Thyroid gland (tissue), 4 donors: ENCODE measurements around the gene GRIK4. TPM values are rescaled to one million over a fixed set of nuclear protein-coding genes. Genes with fewer than 3 reads are reported as not detected.

ENCODE experiments used
- DNase-seq, 2 donors: peaks; one replicate each; pipeline ENCODE4 v3.0.0-alpha.2; 2019
- H3K27ac ChIP-seq, 3 donors: fragments of 200-600 bp; sonication (generic); 1 replicate in 2 of 3; 2 replicates in 1 of 3; pipeline ENCODE4 v1.5.1; 2016 to 2019; ENCODE audit warnings: mild to moderate bottlenecking in 1 of 3, moderate library complexity in 1 of 3
- H3K27me3 ChIP-seq: fragments of 200-600 bp; sonication (generic); one replicate; pipeline ENCODE4 v1.5.1; 2019
- H3K36me3 ChIP-seq, 2 donors: fragments of 200-600 bp; sonication (generic); one replicate each; pipeline ENCODE4 v1.5.1; 2016 to 2019
- H3K4me1 ChIP-seq, 2 donors: fragments of 200-600 bp; sonication (generic); one replicate each; pipeline ENCODE4 v1.5.1; 2017 to 2019
- H3K4me3 ChIP-seq, 3 donors: fragments of 200-600 bp; sonication (generic); replicated peaks in 1 of 3; 1 replicate in 2 of 3; 2 replicates in 1 of 3; pipeline ENCODE4 v1.5.1; 2016; ENCODE audit warnings: mild to moderate bottlenecking in 1 of 3
- H3K9me3 ChIP-seq: fragments of 200-600 bp; sonication (generic); one replicate; pipeline ENCODE4 v1.5.1; 2017
- CTCF ChIP-seq, 6 experiments: fragments of 200-600 bp in 3 of 6; fragments of 450-650 bp in 3 of 6; sonication (generic) in 3 of 6; IDR thresholded peaks; one replicate each; pipeline ENCODE4 v1.5.1; 2016 to 2019; ENCODE audit warnings: antibody characterized with exemption in 6 of 6, mild to moderate bottlenecking in 2 of 6, inconsistent platforms in 1 of 6, moderate library complexity in 1 of 6
- POLR2A ChIP-seq, 2 donors: fragments of 450-650 bp; IDR thresholded peaks; one replicate each; pipeline ENCODE4 v1.6.1; 2017; ENCODE audit warnings: antibody characterized with exemption in 2 of 2, mild to moderate bottlenecking in 2 of 2, moderate library complexity in 1 of 2
- WGBS, 2 donors: methylation state at CpG; one replicate each; pipeline ENCODE4 v1.1.5; 2017; 5-methylcytosine and 5-hydroxymethylcytosine counted together
- intact Hi-C: fragments of 100-400 bp; cut with DNase I; formaldehyde crosslinking; loops from one replicate; pipeline ENCODE4 v1.15.1; 2023
- total RNA-seq, 4 donors: library from RNA; depleted of rRNA; stranded (reverse); fragments of >200 nt; gene quantifications; one replicate each; pipeline ENCODE4 v1.2.3, GENCODE V29; 2016

Gene GRIK4
- total RNA-seq, 4 donors from 2014 or later, result 0.54 to 3.7 (median 0.99) TPM

DNA sequence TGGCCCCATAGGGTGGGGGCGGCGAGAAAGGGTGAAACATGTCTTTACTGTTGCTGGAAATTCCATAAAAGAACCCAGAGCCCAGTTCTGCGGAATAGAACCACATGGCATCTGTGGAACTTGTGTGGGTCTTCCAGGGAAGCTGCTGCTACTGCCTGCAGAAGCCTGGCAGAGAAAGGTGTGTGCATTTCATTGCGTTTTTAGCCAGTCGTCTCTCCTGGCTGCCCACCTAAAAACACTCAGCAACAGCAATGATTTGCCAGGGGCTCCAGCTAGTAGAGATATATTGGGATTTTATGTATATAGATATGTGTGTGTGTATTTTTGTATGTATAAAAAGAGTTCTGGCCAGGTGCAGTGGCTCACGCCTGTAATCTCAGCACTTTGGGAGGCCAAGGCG is 385.1 kb downstream of the GRIK4 start:
- DNase-seq, result no peak
- Histone ChIP-seq H3K27ac (no peak overlapping the region), H3K4me1 (no peaks in the 10 kb centered on the region), H3K27me3 (no peaks in the 10 kb centered on the region), H3K36me3 (no peaks in the 10 kb centered on the region), H3K9me3 (no peaks in the 10 kb centered on the region), H3K4me3 (no peak overlapping the region)
- intact Hi-C loops, result no loop called here
- TF ChIP-seq POLR2A (IDR thresholded peaks at IDR 0.05), result no peak
- TF ChIP-seq CTCF (IDR thresholded peaks at IDR 0.05), result no peak
- 89 to 93% methylated on average over 6 to 7 of the region's 7 CpGs for WGBS, 2 donors

GRCh38 chr11:120898568-120898967 is 387.0 kb downstream of the GRIK4 start:
- no peak for DNase-seq
- intact Hi-C loops, result no loop called here
- Histone ChIP-seq H3K9me3 (no peaks in the 10 kb centered on the region), H3K36me3 (no peaks in the 10 kb centered on the region), H3K4me1 (no peaks in the 10 kb centered on the region), H3K27ac (no peak overlapping the region), H3K4me3 (no peak overlapping the region), H3K27me3 (no peaks in the 10 kb centered on the region)
- 91 to 92% methylated on average over 6 of the region's 6 CpGs for WGBS, 2 donors
- TF ChIP-seq POLR2A (IDR thresholded peaks at IDR 0.05), result no peak
- TF ChIP-seq CTCF (IDR thresholded peaks at IDR 0.05), result no peak

- Histone ChIP-seq H3K27ac (no peak overlapping the region), H3K36me3 (no peaks in the 10 kb centered on the region)
Measured at GRCh38 chr11:120899720-120900119, 388.2 kb downstream of the GRIK4 start.

DNA sequence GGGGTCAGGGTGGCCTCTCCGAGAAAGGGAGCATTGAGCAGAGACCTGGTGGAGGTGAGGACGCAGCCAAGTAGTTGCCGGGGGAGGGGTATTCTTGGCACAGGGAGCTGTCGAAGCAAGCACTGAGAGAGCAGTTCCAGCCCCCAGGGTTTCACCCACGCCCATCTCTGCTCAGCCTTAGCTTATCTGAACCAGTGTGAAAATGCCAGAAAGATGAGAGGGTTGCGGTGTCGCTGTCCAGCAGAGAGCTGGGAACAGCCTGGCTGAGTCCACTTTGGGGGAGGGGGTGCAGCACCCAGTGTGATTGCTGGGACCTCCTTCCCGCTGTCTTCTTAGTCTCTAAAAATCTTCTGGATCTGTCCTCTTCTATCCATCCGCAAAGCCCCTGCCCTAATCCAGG is 389.1 kb downstream of the GRIK4 start:
- Histone ChIP-seq H3K27ac (no peak overlapping the region), H3K4me1 (no peaks in the 10 kb centered on the region), H3K36me3 (no peaks in the 10 kb centered on the region), H3K4me3 (no peak overlapping the region), H3K9me3 (no peaks in the 10 kb centered on the region), H3K27me3 (no peaks in the 10 kb centered on the region)
- DNase-seq, result no peak
- WGBS, 2 donors, result 50 to 61% methylated on average over 9 of the region's 9 CpGs
- no peak for TF ChIP-seq CTCF (IDR thresholded peaks at IDR 0.05)
- no peak for TF ChIP-seq POLR2A (IDR thresholded peaks at IDR 0.05)
- intact Hi-C loops, result no loop called here

More at GRCh38 chr11:120899720-120900119, 388.2 kb downstream of the GRIK4 start:
- Histone ChIP-seq H3K4me1 (no peaks in the 10 kb centered on the region), H3K27me3 (no peaks in the 10 kb centered on the region), H3K4me3 (no peak overlapping the region), H3K9me3 (no peaks in the 10 kb centered on the region)
- WGBS, 2 donors, result 93 to 96% methylated on average over 3 of the region's 3 CpGs
- no peak for DNase-seq
- intact Hi-C loops, result no loop called here
- TF ChIP-seq CTCF (IDR thresholded peaks at IDR 0.05) (no peak), POLR2A (IDR thresholded peaks at IDR 0.05) (no peak)

- Histone ChIP-seq H3K4me3 (no peak overlapping the region), H3K27me3 (no peaks in the 10 kb centered on the region), H3K27ac (no peak overlapping the region), H3K9me3 (no peaks in the 10 kb centered on the region), H3K36me3 (no peaks in the 10 kb centered on the region), H3K4me1 (no peaks in the 10 kb centered on the region)
- DNase-seq, result no peak
- TF ChIP-seq POLR2A (IDR thresholded peaks at IDR 0.05) (no peak), CTCF (IDR thresholded peaks at IDR 0.05) (no peak)
- 57 to 68% methylated on average over 9 of the region's 9 CpGs for WGBS, 2 donors
- intact Hi-C loops, result no loop called here
Measured at GRCh38 chr11:120903686-120904085, 392.1 kb downstream of the GRIK4 start.
